ENCODE measurements around the gene ZHX3.
A peak's percentile ranks its signal among the peaks of the same experiment; 100 is the strongest.

Gene ZHX3

DNA sequence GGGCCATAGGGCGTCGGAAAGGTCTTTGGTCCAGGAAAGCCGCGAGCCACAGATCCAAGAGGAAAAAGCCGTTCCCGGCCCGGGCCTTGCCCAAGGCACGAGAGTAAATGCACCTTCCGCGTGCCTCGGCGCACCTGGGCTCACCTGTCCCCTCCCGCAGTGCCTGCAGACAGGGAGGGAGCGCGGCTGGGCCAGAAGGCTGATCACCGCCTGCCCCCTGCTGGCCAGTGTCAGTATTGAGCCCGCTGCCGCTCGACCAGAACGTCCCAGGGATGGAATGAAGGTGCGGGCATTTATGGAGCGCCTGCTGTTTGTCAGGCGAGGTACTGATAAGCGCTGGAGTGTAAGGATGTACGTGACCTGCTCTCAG, 22.4 kb upstream of the ZHX3 start:
- Histone ChIP-seq H3K4me2 (ENCODE audit: low read length) (peak overlapping the region; percentile 82), H3K27ac (ENCODE audit: low read depth, low read length) (no peak overlapping the region), H3K36me3 (ENCODE audit: control insufficient read depth, low read length) (no peaks in the 10 kb centered on the region), H4K20me1 (ENCODE audit: control insufficient read depth, insufficient read depth, low read depth, low read length) (no peaks in the 10 kb centered on the region), H3K27me3 (ENCODE audit: control insufficient read depth, low read length) (no peaks in the 10 kb centered on the region), H3K79me2 (ENCODE audit: control insufficient read depth, low read length) (no peaks in the 10 kb centered on the region), H3K9me2 (replicated peaks; ENCODE audit: control insufficient read depth, low read length) (no peaks in the 10 kb centered on the region), H3K9me3 (ENCODE audit: control insufficient read depth, insufficient read depth, low read length) (no peaks in the 10 kb centered on the region), H3F3A (ENCODE audit: control insufficient read depth, insufficient read depth) (no peaks in the 10 kb centered on the region), H3K4me3 (ENCODE audit: low read length) (peak overlapping the region; percentile 69), H3K4me1 (ENCODE audit: control insufficient read depth, low read length) (peaks cover 13% of the 10 kb centered on the region)
- no peak for TF ChIP-seq EZH2phosphoT487 (IDR thresholded peaks at IDR 0.05; ENCODE audit: borderline replicate concordance, low read length)
- TF ChIP-seq, protein P1, sequence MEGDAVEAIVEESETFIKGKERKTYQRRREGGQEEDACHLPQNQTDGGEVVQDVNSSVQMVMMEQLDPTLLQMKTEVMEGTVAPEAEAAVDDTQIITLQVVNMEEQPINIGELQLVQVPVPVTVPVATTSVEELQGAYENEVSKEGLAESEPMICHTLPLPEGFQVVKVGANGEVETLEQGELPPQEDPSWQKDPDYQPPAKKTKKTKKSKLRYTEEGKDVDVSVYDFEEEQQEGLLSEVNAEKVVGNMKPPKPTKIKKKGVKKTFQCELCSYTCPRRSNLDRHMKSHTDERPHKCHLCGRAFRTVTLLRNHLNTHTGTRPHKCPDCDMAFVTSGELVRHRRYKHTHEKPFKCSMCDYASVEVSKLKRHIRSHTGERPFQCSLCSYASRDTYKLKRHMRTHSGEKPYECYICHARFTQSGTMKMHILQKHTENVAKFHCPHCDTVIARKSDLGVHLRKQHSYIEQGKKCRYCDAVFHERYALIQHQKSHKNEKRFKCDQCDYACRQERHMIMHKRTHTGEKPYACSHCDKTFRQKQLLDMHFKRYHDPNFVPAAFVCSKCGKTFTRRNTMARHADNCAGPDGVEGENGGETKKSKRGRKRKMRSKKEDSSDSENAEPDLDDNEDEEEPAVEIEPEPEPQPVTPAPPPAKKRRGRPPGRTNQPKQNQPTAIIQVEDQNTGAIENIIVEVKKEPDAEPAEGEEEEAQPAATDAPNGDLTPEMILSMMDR (IDR thresholded peaks at IDR 0.05; ENCODE audit: low read depth, low read length, poor library complexity, severe bottlenecking): peak; percentile 98

DNA sequence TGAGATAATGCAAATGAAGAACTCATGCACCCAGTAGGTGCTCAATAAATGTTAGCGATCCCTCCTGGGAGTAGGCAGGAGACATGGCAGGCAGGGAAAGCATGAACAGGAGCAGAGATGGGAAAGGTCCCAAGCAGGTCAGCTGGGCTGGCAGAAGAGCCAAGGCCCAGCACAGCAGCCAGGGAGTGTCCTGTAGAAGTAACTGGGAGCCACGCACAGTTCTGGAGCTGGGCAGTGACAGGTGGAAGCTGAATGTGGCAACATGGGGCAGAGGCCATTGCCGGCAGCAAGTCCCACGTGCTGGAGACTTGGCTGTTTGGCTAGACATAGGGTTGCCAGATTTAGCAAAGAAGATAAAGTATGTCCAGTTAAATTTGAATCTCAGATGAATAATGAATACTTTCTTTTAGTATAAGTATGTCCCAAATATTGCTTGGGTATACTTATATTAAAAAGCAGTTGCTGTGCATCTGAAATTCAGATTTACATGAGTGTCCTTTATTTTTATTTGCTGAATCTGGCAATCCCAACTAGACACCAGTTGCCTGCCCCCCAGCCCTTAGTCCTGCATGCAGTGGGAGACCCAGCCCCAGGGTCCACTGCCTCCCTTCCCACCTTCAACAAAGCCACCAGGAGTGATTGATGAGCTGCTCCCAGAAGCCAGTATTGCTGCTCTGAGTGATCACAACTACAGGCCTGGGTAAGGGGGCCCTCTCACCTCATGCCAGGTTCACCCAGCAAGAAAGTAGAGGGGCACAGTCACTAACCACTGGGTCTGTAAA, 19.4 kb upstream of the ZHX3 start:
- Histone ChIP-seq H3K9me3 (ENCODE audit: control insufficient read depth, insufficient read depth, low read length) (no peaks in the 10 kb centered on the region), H3K9me2 (replicated peaks; ENCODE audit: control insufficient read depth, low read length) (no peaks in the 10 kb centered on the region), H3K4me1 (ENCODE audit: control insufficient read depth, low read length) (peaks cover 13% of the 10 kb centered on the region), H3K4me3 (ENCODE audit: low read length) (no peak overlapping the region), H3F3A (ENCODE audit: control insufficient read depth, insufficient read depth) (no peaks in the 10 kb centered on the region), H3K27ac (ENCODE audit: low read depth, low read length) (no peak overlapping the region), H3K4me2 (ENCODE audit: low read length) (no peak overlapping the region), H3K36me3 (ENCODE audit: control insufficient read depth, low read length) (no peaks in the 10 kb centered on the region), H3K27me3 (ENCODE audit: control insufficient read depth, low read length) (no peaks in the 10 kb centered on the region), H4K20me1 (ENCODE audit: control insufficient read depth, insufficient read depth, low read depth, low read length) (no peaks in the 10 kb centered on the region), H3K79me2 (ENCODE audit: control insufficient read depth, low read length) (no peaks in the 10 kb centered on the region)
- TF ChIP-seq EZH2phosphoT487 (IDR thresholded peaks at IDR 0.05; ENCODE audit: borderline replicate concordance, low read length): no peak
- TF ChIP-seq, protein P1 (IDR thresholded peaks at IDR 0.05; ENCODE audit: low read depth, low read length, poor library complexity, severe bottlenecking): no peak

DNA sequence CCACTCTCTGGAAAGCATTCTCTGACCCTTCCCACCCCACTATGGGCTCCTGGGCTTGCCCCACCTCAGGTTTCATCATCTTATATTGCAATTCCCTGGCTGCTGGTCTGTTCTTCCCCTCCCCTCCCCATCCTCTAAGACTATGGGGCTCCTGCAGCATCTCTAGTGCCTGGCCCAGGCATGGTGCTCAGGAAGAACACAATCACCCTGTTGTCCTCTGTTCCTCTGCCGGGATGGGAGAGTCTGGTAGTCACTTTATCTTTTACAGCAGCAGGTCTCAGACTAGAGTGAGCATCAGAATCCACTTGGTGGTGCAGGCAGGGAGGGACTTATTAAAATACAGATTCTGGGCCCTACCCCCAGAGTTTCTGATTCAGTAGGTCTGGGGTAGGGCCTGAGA, 18.1 kb upstream of the ZHX3 start:
- Histone ChIP-seq H3K9me2 (replicated peaks; ENCODE audit: control insufficient read depth, low read length) (no peaks in the 10 kb centered on the region), H4K20me1 (ENCODE audit: control insufficient read depth, insufficient read depth, low read depth, low read length) (no peaks in the 10 kb centered on the region), H3K9me3 (ENCODE audit: control insufficient read depth, insufficient read depth, low read length) (no peaks in the 10 kb centered on the region), H3F3A (ENCODE audit: control insufficient read depth, insufficient read depth) (no peaks in the 10 kb centered on the region), H3K27me3 (ENCODE audit: control insufficient read depth, low read length) (no peaks in the 10 kb centered on the region), H3K36me3 (ENCODE audit: control insufficient read depth, low read length) (no peaks in the 10 kb centered on the region), H3K4me2 (ENCODE audit: low read length) (no peak overlapping the region), H3K27ac (ENCODE audit: low read depth, low read length) (no peak overlapping the region), H3K79me2 (ENCODE audit: control insufficient read depth, low read length) (no peaks in the 10 kb centered on the region), H3K4me1 (ENCODE audit: control insufficient read depth, low read length) (peaks cover 11% of the 10 kb centered on the region), H3K4me3 (ENCODE audit: low read length) (no peak overlapping the region)
- TF ChIP-seq EZH2phosphoT487 (IDR thresholded peaks at IDR 0.05; ENCODE audit: borderline replicate concordance, low read length): no peak
- TF ChIP-seq, protein P1 (IDR thresholded peaks at IDR 0.05; ENCODE audit: low read depth, low read length, poor library complexity, severe bottlenecking): no peak

All from DOHH2 (cell line).